NCI-H774 (cell line): ENCODE results near the gene SLX4IP.

Experiments used
- DNase-seq: peaks from one replicate; lab custom pipeline; 2025; lab: John Stamatoyannopoulos, UW

SLX4IP gene

DNA sequence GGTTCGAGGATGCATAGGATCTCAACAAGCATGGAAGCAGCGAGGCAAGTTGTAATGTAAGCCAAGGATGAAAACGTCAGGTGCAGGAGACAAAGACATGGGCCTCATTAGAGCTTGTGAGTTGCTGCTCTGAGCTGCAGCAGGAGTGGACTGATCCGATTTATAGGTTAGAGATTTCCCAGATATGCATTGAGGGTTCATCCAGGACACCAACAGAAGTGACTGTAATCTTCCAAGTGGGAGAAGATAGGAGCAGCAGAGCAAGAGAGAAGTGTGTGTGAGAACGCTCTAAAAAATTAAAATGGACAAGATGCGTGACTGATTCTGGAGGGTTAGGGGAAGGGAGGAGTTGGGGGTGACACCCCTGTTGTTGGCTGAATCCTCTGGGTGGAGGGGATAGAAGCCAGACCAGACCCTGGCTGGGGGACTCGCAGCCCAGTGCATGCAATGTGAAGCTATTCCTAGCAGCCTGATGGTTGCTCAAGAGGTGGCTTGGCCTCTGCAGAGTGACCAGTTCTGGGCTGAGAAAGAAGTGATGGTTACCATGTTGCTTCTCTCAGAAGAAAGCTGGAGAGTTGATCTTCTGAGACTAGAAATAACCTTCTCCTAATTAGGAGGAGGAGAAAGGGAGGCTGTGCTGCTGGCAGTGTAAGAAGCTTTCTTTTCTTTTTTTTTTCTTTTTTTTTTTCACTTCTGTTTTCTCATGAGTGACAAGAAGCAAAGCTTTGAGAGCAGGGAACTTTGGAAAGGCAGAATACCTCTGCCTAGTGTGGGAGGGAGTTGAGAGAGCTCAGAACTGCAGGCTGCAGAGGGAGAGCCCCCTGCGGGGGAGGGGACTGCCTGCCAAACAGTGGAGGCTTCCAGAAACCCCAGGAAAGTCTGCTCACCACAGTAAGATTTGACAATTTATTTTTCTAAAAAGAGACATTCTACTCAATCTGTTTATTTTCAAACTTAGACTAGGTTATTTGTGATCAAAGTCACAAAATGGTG is 116.9 kb downstream of the SLX4IP start:
- DNase-seq: no peak

GRCh38 chr20:10553326-10553984 is 118.3 kb downstream of the SLX4IP start:
- peak; percentile 33 for DNase-seq

DNA sequence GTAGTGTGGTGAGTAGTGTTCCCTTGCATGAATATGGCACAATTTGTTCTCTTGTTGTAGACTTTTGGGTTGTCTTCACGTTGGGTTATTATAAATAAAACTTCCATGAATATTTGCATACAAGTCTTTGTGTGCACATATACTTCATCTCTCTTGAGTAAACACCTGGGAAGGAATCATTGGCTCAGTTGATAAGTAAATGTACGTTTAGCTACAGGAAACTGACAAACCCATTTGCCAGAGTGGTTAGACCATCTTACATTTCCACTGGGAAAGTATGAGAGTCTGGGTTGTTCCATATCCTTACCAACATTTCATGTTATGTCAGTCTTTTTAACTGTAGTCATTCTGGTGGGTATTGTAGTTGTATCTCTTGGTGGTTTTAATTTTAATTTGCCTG is 119.2 kb downstream of the SLX4IP start:
- DNase-seq: no peak

DNA sequence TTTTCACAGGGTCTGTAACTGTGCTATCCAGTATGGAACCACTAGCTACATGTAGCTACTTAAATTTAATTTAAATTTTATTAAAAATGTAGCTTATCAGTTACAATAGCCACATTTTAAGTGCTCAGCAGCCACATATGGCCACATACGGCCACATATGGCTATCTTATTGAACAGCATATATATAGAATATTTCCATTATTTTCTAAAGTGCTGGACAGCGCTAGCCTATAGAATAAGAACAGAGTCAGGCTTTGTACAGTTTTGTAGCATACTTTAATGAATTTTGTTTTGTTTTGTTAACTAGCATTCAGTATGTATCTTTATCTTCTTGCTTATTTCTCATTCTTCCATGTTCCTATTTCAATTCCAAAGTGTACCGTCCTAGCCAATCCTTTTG is 120.3 kb downstream of the SLX4IP start:
- no peak for DNase-seq

DNA sequence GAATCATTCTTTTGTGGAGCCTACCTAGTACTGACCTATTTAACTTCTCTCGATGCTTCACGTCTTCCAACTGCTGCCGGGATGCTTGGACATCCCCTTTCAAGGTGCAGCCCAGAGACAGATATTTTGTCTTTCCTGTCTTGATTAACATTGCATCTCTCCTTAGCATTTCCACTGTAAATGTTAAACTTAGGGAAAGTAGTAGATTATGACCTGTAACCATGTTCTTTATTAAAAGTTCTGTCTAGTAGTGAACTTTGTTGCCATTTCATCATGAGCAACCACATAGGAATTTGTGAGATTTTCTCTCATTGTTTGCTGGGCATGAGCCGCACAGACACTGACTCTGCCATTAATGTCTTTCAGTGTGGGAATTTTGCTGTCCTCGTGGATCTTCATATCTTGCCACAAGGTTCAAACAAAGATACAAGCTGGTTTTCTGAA is 120.8 kb downstream of the SLX4IP start:
- no peak for DNase-seq

DNA sequence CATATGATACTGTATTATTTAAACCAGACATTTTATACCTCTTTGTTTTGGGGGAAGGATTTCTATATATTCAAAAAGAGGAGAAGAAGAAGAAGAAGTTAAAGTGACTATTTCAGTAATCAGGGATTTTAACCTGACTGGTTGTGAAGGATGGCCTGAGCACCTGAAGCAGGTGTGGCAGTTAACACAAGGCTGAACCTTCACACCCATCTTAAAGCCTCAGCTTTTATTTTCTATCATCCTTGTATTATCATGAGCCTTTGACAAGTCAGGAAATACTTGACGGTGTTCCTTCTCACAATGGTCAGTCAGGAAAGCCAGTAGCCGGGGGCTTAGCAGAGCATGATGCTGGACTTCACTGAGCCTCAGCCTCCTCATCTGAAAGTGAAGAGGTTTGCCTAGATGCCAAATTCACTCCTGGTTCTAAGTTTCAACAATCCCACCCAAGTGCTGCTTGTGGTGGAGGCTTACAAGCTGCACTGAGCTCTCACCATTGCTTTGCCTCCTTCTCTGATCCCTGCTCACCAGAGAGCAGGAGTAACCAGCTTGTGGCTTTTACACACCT is 121.5 kb downstream of the SLX4IP start:
- no peak for DNase-seq

DNA sequence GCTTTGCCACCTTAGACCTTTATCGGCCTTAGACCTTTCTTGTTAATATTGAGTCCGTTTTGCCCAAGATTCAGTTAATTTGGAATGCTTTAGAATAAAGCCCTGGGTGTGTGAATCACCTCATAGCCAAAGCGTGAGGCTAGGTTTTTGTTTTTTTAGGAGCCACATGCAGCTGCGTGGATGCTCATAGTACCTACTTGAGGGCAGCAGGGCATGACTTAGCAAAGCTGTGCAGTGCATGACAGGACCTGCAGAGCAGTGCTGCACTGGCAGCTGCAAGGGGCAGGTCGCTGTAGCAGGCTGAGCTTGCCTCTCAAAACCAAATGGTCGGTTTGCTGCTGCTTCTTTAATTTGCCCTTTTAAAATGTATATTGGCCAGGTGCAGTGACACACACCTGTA is 122.6 kb downstream of the SLX4IP start:
- no peak for DNase-seq

DNA sequence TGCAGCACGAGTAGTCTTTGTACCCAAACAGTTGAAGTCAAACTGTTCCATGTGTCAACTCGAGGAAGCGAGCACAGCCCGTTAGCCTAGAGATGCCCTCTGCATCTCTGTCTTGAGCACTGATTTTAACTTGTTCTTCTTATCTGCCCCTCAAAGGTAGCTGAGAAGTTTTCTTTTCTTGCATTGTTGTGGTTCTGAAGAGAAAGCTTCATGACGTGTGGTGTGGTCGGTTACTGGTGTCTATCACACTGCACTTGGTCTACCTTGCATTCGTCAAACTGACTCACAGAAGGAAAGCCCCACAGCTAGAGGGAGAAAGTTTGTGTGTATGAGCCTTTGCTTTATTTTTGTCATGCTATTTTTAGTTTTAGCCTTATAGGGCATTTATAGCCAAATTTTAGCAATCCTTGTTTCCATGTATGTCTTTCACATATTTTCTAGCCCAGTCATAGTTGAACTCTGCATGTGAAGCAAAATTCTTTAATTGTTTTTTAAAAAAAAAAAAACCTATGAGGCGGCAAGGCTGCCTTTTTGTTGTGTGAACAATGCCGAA is 123.6 kb downstream of the SLX4IP start:
- no peak for DNase-seq

- DNase-seq: no peak
These were observed 124.2 kb downstream of the SLX4IP start for GRCh38 chr20:10559266-10559665.

DNA sequence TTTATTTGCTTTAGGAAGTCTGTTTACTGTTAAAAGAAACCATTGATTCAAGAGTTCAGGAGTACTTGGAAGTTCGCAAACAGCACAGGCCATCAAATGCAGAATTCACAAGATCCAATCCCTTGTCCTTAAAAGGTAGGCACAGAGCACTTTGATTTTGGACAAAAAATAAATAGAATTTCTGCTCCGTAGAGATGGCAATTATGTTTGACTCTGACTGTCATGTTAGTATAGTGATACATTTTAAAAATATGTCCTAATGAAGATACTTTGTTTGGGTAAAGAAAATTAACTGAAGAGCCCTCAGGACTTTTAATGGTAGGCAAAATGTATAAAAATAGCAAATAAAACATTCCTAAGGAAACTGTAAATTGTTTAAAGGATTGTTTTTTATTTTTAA is 125.6 kb downstream of the SLX4IP start:
- DNase-seq: no peak

DNA sequence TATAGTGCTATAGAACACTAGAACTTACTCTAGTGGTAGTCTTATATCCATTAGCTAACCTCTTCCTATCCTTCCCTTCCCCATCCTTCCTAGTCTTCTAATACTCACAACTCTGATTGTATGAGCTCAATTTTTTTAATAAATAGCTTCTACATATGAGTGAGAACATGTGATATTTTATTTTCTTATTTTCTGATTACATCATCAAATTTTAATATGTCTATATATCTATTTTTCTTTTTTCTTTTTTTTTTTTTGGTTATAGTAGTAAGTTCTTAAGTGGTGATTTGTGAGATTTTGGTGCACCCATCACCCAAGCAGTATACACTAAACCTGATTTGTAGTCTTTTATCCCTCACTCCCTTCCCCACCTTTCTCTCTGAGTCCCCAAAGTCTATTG is 126.2 kb downstream of the SLX4IP start:
- DNase-seq: no peak

DNA sequence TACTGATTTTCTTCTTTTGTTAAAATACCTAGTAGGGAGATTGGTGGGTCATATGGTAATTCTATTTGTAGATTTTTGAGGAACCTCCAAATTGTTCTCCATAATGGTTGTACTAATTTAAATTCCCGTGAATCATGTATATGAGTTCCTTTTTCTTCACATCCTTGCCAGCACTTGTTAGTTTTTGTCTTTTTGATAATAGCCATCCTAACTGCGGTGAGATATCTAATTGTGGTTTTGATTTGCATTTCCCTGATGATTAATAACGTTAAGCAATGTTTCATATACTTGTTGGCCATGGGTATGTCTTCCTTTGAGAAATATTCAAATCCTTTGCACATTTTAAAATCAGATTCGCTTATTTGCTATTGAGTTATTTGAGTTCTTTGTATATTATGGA is 127.8 kb downstream of the SLX4IP start:
- DNase-seq: no peak

DNA sequence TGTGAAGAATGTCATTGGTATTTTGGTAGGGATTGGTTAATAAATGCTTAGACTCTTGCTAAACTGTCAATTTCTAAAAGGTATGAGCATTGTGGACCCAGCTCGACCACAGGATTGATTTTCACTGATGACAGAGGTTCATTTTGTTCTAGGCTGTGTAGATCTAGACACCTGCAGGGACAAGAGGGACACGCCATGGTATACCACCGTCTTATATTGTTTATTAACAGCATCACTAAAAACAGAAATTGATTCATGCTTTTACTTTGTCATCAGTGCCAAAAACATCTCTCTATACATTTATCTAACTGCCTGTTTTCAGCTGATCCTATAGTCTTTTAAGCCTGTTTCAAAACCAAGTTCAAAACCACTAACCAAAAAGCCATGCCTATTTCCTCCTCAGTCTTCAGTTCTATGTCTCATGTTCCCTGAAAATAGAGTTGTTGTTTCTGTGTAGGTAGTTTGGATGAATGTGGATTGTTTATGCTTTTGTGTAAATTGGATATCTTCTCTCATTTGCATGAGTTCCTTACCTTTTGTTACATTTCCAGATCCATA is 128.9 kb downstream of the SLX4IP start:
- no peak for DNase-seq

GRCh38 chr20:10565191-10565921 is 130.3 kb downstream of the SLX4IP start:
- DNase-seq: no peak

- DNase-seq: no peak
These were observed 131.1 kb downstream of the SLX4IP start for GRCh38 chr20:10565922-10566897.

- DNase-seq: no peak
These were observed 132.9 kb downstream of the SLX4IP start for GRCh38 chr20:10568032-10568431.

- no peak for DNase-seq
These were observed 136.3 kb downstream of the SLX4IP start for GRCh38 chr20:10571313-10571815.

- no peak for DNase-seq
These were observed 137.7 kb downstream of the SLX4IP start for GRCh38 chr20:10572853-10573252.

- no peak for DNase-seq
These were observed 138.3 kb downstream of the SLX4IP start for GRCh38 chr20:10573273-10573950.

DNA sequence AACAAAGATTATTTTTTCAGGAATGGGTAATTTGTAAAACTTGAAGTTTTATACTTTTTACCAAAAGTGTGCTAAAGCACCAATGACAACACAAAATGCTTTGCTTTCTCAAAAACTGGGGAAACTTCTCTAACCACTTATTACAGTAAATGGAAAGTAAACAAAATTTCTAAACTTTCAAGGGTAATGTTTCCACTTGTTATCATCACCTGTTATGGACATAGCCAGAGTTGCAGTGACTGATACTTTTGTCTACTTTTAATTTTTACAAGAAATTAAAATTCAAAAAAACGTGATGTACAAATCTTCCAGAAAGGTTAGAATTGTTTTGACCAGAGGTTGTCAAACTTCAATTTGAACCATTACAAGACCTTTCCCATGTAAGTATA is 138.8 kb downstream of the SLX4IP start:
- no peak for DNase-seq
